WTC11 (cell line): ENCODE results near the gene MICAL3.

Experiments used
- ARID4B ChIP-seq: sonication (generic); formaldehyde crosslinking; IDR thresholded peaks from 2 replicates; pipeline ENCODE4 v1.8.0; 2023; ENCODE audit warnings: missing genetic modification reagents, mild to moderate bottlenecking, borderline replicate concordance
- CREB1 ChIP-seq: sonication (generic); formaldehyde crosslinking; IDR thresholded peaks from 2 replicates; pipeline ENCODE4 v1.8.0; 2023; ENCODE audit warnings: mild to moderate bottlenecking, missing genetic modification reagents
- CTCF ChIP-seq: fragments of 200-600 bp; IDR thresholded peaks from 2 replicates; pipeline ENCODE4 v1.8.0; 2022; ENCODE audit warnings: antibody characterized with exemption
- ETV6 ChIP-seq: sonication (generic); formaldehyde crosslinking; IDR thresholded peaks from 2 replicates; pipeline ENCODE4 v1.8.1; 2022; ENCODE audit warnings: mild to moderate bottlenecking, missing genetic modification reagents
- MLX ChIP-seq: sonication (generic); formaldehyde crosslinking; IDR thresholded peaks from 2 replicates; pipeline ENCODE4 v1.8.1; 2023; ENCODE audit warnings: mild to moderate bottlenecking, missing genetic modification reagents, moderate library complexity
- NFYB ChIP-seq: sonication (generic); formaldehyde crosslinking; conservative IDR thresholded peaks from 2 replicates; pipeline ENCODE4 v1.8.0; 2022; ENCODE audit warnings: low read depth, missing genetic modification reagents
- ZNF263 ChIP-seq: sonication (generic); formaldehyde crosslinking; IDR thresholded peaks from 2 replicates; pipeline ENCODE4 v1.8.1; 2022; ENCODE audit warnings: low read depth, mild to moderate bottlenecking, moderate library complexity, missing genetic modification reagents
- ZNF532 ChIP-seq: fragments of 250-450 bp; sonication (Bioruptor Pico); IDR thresholded peaks from 2 replicates; pipeline ENCODE4 v1.9.0; 2021; ENCODE audit warnings: mild to moderate bottlenecking, borderline replicate concordance

GRCh38 chr22:17897426-17897825 is 126.9 kb downstream of the MICAL3 start:
- TF ChIP-seq NFYB (CRISPR knock-in tag) (no peak), ETV6 (no peak), ZNF532 (CRISPR knock-in tag) (no peak), CREB1 (CRISPR knock-in tag) (no peak), MLX (CRISPR knock-in tag) (no peak), CTCF (no peak), ARID4B (no peak), ZNF263 (CRISPR knock-in tag) (no peak)
